ENCODE results near the gene UPF1. TPM values are rescaled to one million over a fixed set of nuclear protein-coding genes. Genes with fewer than 3 reads are reported as not detected.
A peak's percentile ranks its signal among the peaks of the same experiment; 100 is the strongest.

The UPF1 gene
- total and polyA plus RNA-seq, 2 of the 13 experiments (the other 11 are each of a cell fraction or from before 2014, with no cell fraction given) = 16.9 to 41.8 TPM

DNA sequence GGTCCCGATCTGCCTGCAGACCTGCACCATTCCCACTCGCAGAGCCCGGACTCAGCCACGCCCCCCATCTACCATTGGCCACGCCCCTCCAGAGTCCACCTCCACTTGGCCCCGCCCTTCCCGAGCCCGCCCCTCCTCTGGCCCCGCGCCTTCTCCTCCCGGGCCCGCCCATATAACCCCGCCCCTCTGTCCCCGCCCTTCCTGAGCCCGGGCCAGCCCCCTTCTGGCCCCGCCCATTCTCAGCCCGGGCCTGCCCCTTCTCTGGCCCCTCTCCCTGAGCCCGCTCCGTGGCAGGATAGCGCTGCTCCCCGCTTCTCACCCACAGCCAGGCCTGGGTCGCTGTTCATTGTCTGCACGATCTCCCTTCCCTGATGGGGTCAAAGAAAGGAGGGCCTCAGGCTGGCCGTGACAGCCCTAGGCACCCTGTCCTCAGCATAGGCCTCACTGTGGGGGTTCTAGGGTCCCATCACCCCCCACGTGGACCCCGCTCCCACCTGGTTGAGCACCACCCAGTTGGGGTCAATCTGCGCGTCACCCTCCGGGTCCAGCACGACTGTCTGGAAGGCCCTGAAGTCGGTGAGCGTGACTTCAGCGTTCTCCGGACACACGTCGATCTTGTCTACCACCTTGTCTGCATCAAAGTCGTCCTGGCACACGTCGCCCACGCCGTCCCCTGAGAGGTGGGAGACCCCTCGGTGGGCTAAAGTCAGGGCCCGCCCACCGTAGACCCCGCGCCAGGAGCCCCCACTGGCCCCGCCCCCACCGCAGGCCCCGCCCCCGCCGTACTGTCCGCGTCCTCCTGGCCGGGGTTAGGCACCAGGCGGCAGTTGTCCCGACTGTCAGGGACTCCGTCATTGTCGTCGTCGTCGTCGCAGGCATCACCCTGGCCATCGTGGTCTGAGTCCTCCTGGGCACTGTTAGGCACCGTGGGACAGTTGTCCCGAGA is 46.3 kb upstream of the UPF1 start (continued):
- TF ChIP-seq, protein P1, sequence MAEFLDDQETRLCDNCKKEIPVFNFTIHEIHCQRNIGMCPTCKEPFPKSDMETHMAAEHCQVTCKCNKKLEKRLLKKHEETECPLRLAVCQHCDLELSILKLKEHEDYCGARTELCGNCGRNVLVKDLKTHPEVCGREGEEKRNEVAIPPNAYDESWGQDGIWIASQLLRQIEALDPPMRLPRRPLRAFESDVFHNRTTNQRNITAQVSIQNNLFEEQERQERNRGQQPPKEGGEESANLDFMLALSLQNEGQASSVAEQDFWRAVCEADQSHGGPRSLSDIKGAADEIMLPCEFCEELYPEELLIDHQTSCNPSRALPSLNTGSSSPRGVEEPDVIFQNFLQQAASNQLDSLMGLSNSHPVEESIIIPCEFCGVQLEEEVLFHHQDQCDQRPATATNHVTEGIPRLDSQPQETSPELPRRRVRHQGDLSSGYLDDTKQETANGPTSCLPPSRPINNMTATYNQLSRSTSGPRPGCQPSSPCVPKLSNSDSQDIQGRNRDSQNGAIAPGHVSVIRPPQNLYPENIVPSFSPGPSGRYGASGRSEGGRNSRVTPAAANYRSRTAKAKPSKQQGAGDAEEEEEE (CRISPR knock-in tag; IDR thresholded peaks at IDR 0.05; ENCODE audit: borderline replicate concordance) = no peak
- TF ChIP-seq, protein P2, sequence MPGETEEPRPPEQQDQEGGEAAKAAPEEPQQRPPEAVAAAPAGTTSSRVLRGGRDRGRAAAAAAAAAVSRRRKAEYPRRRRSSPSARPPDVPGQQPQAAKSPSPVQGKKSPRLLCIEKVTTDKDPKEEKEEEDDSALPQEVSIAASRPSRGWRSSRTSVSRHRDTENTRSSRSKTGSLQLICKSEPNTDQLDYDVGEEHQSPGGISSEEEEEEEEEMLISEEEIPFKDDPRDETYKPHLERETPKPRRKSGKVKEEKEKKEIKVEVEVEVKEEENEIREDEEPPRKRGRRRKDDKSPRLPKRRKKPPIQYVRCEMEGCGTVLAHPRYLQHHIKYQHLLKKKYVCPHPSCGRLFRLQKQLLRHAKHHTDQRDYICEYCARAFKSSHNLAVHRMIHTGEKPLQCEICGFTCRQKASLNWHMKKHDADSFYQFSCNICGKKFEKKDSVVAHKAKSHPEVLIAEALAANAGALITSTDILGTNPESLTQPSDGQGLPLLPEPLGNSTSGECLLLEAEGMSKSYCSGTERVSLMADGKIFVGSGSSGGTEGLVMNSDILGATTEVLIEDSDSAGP (CRISPR knock-in tag; IDR thresholded peaks at IDR 0.05; ENCODE audit: borderline replicate concordance) = 0 out of 2 replicates have a peak, but pooled peaks have one; percentile 34
- TF ChIP-seq KDM5B (CRISPR knock-in tag; IDR thresholded peaks at IDR 0.05; ENCODE audit: borderline replicate concordance) = no peak
- TF ChIP-seq ZFP1 (CRISPR knock-in tag; IDR thresholded peaks at IDR 0.05) = no peak
- no peak for TF ChIP-seq ZNF138 (CRISPR knock-in tag; IDR thresholded peaks at IDR 0.05; ENCODE audit: low read depth)
- TF ChIP-seq PAX8 (CRISPR knock-in tag; IDR thresholded peaks at IDR 0.05; ENCODE audit: borderline replicate concordance) = no peak
- no peak for TF ChIP-seq ZNF850 (CRISPR knock-in tag; conservative IDR thresholded peaks at IDR 0.05)
- TF ChIP-seq FOXP1 (IDR thresholded peaks at IDR 0.05) = no peak
- no peak for TF ChIP-seq FOXP1 (CRISPR knock-in tag; IDR thresholded peaks at IDR 0.05)
- no peak for TF ChIP-seq TAF1 (CRISPR knock-in tag; IDR thresholded peaks at IDR 0.05)
- TF ChIP-seq, protein P3, sequence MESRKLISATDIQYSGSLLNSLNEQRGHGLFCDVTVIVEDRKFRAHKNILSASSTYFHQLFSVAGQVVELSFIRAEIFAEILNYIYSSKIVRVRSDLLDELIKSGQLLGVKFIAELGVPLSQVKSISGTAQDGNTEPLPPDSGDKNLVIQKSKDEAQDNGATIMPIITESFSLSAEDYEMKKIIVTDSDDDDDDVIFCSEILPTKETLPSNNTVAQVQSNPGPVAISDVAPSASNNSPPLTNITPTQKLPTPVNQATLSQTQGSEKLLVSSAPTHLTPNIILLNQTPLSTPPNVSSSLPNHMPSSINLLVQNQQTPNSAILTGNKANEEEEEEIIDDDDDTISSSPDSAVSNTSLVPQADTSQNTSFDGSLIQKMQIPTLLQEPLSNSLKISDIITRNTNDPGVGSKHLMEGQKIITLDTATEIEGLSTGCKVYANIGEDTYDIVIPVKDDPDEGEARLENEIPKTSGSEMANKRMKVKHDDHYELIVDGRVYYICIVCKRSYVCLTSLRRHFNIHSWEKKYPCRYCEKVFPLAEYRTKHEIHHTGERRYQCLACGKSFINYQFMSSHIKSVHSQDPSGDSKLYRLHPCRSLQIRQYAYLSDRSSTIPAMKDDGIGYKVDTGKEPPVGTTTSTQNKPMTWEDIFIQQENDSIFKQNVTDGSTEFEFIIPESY (CRISPR knock-in tag; IDR thresholded peaks at IDR 0.05) = no peak
- no peak for TF ChIP-seq KDM2A (CRISPR knock-in tag; IDR thresholded peaks at IDR 0.05; ENCODE audit: borderline replicate concordance, low read depth)
- no peak for TF ChIP-seq ISX (CRISPR knock-in tag; conservative IDR thresholded peaks at IDR 0.05)
- no peak for TF ChIP-seq RBM22 (optimal IDR thresholded peaks at IDR 0.05; ENCODE audit: low read length)

Data from HepG2 (cell line).